Mesendoderm (in vitro differentiated cells): ENCODE results near the gene TRANK1. TPM values are rescaled to one million over a fixed set of nuclear protein-coding genes. Genes with fewer than 3 reads are reported as not detected.

Experiments
- DNase-seq: peaks from one replicate; pipeline ENCODE4 v3.0.0; 2013
- H2AK5ac ChIP-seq: 2 replicates; pipeline ENCODE4 v1.6.1; 2013; ENCODE audit warnings: low read length, inconsistent platforms
- H2BK120ac ChIP-seq: 2 replicates; pipeline ENCODE4 v1.6.1; 2013; ENCODE audit warnings: low read depth, mild to moderate bottlenecking, low read length, moderate library complexity, mixed read lengths
- H2BK15ac ChIP-seq: replicated peaks from 2 replicates; pipeline ENCODE4 v1.6.1; 2013; ENCODE audit warnings: low read depth, mild to moderate bottlenecking, moderate library complexity
- H2BK5ac ChIP-seq: 2 replicates; pipeline ENCODE4 v1.6.1; 2013; ENCODE audit warnings: low read length, inconsistent platforms
- H3K18ac ChIP-seq: 2 replicates; pipeline ENCODE4 v1.6.1; 2013; ENCODE audit warnings: mild to moderate bottlenecking, low read length, mixed read lengths
- H3K23ac ChIP-seq: one replicate; pipeline ENCODE4 v1.6.1; 2013; ENCODE audit warnings: low read length
- H3K27ac ChIP-seq: 2 replicates; pipeline ENCODE4 v1.5.1; 2013; ENCODE audit warnings: low read depth, mild to moderate bottlenecking, inconsistent platforms, low read length, moderate library complexity
- H3K27me3 ChIP-seq: 2 replicates; pipeline ENCODE4 v1.6.1; 2013; ENCODE audit warnings: low read length, control low read depth, mild to moderate bottlenecking, inconsistent platforms; ENCODE audit not compliant: insufficient read depth, poor library complexity
- H3K36me3 ChIP-seq: 2 replicates; pipeline ENCODE4 v1.6.1; 2013; ENCODE audit warnings: low read length, inconsistent platforms; ENCODE audit not compliant: control insufficient read depth, insufficient read depth
- H3K4ac ChIP-seq: one replicate; pipeline ENCODE4 v1.6.1; 2013; ENCODE audit warnings: low read depth, mild to moderate bottlenecking, low read length, moderate library complexity
- H3K4me1 ChIP-seq: 2 replicates; pipeline ENCODE4 v1.6.1; 2013; ENCODE audit warnings: low read depth, low read length, inconsistent platforms; ENCODE audit not compliant: control insufficient read depth
- H3K4me2 ChIP-seq: 2 replicates; pipeline ENCODE4 v1.6.1; 2013; ENCODE audit warnings: low read length
- H3K4me3 ChIP-seq: 2 replicates; pipeline ENCODE4 v1.5.1; 2013; ENCODE audit warnings: mild to moderate bottlenecking, low read length
- H3K56ac ChIP-seq: one replicate; pipeline ENCODE4 v1.6.1; 2013; ENCODE audit warnings: low read length
- H3K79me1 ChIP-seq: 2 replicates; pipeline ENCODE4 v1.6.1; 2013; ENCODE audit warnings: low read length, inconsistent platforms
- H3K79me2 ChIP-seq: 2 replicates; pipeline ENCODE4 v1.6.1; 2013; ENCODE audit warnings: mild to moderate bottlenecking, low read length; ENCODE audit not compliant: control insufficient read depth, insufficient read depth
- H3K9ac ChIP-seq: 2 replicates; pipeline ENCODE4 v1.6.1; 2013; ENCODE audit warnings: low read length, inconsistent platforms
- H4K5ac ChIP-seq: one replicate; pipeline ENCODE4 v1.6.1; 2013; ENCODE audit warnings: low read length
- H4K8ac ChIP-seq: one replicate; pipeline ENCODE4 v1.6.1; 2013; ENCODE audit warnings: low read depth, mild to moderate bottlenecking, control low read depth, low read length, moderate library complexity
- WGBS: extraction: QIAGEN DNeasy Blood & Tissue Kit; methylation state at CpG from one replicate; pipeline ENCODE4 v1.1.7; 2013; ENCODE audit warnings: low lambda C conversion rate, missing lambda C conversion rate; ENCODE audit not compliant: insufficient coverage; ENCODE audit errors: extremely low coverage; 5-methylcytosine and 5-hydroxymethylcytosine counted together
- polyA plus RNA-seq, 2 experiments: library from polyadenylated mRNA; stranded (reverse); fragments of 200-250 nt; gene quantifications; one replicate each; pipeline ENCODE4 v1.2.3, GENCODE V29; 2013

The TRANK1 gene
- polyA plus RNA-seq (2013, experiment 1 of 2): 1.0 TPM
- 1.1 TPM for polyA plus RNA-seq (2013, experiment 2 of 2)

DNA sequence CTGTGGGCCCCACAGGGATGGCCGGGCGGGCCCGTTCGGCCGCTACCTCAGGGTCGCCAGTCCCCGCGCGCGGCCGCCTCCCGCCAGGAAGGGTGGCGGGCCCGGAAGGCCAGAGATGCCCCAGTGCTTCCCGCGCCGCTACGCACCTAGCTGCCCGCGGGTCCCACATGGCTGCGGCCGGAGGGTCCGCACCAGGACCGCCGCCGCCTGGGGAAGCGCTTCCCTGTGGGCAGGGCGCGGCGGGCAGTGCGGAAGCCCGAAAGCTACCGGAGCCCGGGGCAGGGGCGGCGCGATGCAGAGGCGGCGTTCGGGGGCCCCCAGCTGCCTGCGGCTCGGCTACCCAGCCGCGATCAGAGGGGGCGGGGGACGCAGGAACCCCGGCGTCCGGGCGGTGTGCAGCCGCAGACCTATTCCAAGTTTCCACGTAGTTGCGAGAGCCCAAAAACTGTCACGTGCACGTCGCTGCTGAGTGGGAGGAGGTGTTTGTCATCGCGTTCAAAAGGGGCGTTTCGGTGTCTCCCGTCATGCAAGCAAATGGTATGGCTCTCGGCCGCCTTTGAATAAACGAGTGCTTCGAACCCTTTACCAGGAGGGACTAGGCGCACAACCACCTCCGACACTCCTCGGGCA, at the start of gene TRANK1:
TRANK1 (minus strand) TSS at position 414 of the 630 bp plus-strand sequence; CDS start at position 169, 245 bp downstream.
- DNase-seq: peak; percentile 75
- Histone ChIP-seq H2BK120ac (no peak within 1 kb of the TSS), H3K79me2 (no peaks in the 10 kb centered on the region), H3K4me3 (peak within 1 kb of the TSS; percentile 64), H4K8ac (no peak within 1 kb of the TSS), H3K27ac (no peak within 1 kb of the TSS), H3K27me3 (no peaks in the 10 kb centered on the region), H3K9ac (peak within 1 kb of the TSS; percentile 83), H3K56ac (peak within 1 kb of the TSS; percentile 91), H3K23ac (peak within 1 kb of the TSS; percentile 94), H3K4me1 (peaks cover 2% of the 10 kb centered on the region), H3K79me1 (no peaks in the 10 kb centered on the region), H3K4me2 (peak within 1 kb of the TSS; percentile 100), H3K36me3 (no peaks in the 10 kb centered on the region), H2BK5ac (no peak within 1 kb of the TSS), H2AK5ac (no peak within 1 kb of the TSS), H2BK15ac (no peak within 1 kb of the TSS), H3K18ac (peak within 1 kb of the TSS; percentile 31), H3K4ac (peak within 1 kb of the TSS; percentile 11), H4K5ac (no peak within 1 kb of the TSS)
- WGBS: no CpG with 5 or more reads among the region's 68 CpGs

DNA sequence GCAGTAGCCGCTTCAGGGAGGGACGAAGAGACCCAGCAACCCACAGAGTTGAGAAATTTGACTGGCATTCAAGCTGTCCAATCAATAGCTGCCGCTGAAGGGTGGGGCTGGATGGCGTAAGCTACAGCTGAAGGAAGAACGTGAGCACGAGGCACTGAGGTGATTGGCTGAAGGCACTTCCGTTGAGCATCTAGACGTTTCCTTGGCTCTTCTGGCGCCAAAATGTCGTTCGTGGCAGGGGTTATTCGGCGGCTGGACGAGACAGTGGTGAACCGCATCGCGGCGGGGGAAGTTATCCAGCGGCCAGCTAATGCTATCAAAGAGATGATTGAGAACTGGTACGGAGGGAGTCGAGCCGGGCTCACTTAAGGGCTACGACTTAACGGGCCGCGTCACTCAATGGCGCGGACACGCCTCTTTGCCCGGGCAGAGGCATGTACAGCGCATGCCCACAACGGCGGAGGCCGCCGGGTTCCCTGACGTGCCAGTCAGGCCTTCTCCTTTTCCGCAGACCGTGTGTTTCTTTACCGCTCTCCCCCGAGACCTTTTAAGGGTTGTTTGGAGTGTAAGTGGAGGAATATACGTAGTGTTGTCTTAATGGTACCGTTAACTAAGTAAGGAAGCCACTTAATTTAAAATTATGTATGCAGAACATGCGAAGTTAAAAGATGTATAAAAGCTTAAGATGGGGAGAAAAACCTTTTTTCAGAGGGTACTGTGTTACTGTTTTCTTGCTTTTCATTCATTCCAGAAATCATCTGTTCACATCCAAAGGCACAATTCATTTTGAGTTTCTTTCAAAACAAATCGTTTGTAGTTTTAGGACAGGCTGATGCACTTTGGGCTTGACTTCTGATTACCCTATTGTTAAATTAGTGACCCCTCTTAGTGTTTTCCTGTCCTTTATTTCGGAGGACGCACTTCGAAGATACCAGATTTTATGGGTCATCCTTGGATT, 48.8 kb upstream of the TRANK1 start, which contains the start of gene MLH1:
MLH1 (plus strand) TSS at position 193 of the 958 bp plus-strand sequence; CDS start at position 223, 30 bp downstream.
- Histone ChIP-seq H4K5ac (no peak within 1 kb of the TSS), H2BK15ac (no peak within 1 kb of the TSS), H2BK120ac (no peak within 1 kb of the TSS), H3K4me3 (peak within 1 kb of the TSS; percentile 94), H2BK5ac (peak within 1 kb of the TSS; percentile 95), H3K23ac (peak within 1 kb of the TSS; percentile 95), H3K27me3 (no peaks in the 10 kb centered on the region), H2AK5ac (peak within 1 kb of the TSS; percentile 68), H3K79me2 (peaks cover 37% of the 10 kb centered on the region), H4K8ac (no peak within 1 kb of the TSS), H3K18ac (peak within 1 kb of the TSS; percentile 12), H3K36me3 (no peaks in the 10 kb centered on the region), H3K27ac (peak within 1 kb of the TSS; percentile 89), H3K9ac (peak within 1 kb of the TSS; percentile 99), H3K79me1 (peaks cover 7% of the 10 kb centered on the region), H3K4ac (peak within 1 kb of the TSS; percentile 85), H3K56ac (peak within 1 kb of the TSS; percentile 99), H3K4me2 (peak within 1 kb of the TSS; percentile 82), H3K4me1 (peaks cover 6% of the 10 kb centered on the region)
- peak; percentile 100 for DNase-seq
- no CpG with 5 or more reads among the region's 47 CpGs for WGBS

DNA sequence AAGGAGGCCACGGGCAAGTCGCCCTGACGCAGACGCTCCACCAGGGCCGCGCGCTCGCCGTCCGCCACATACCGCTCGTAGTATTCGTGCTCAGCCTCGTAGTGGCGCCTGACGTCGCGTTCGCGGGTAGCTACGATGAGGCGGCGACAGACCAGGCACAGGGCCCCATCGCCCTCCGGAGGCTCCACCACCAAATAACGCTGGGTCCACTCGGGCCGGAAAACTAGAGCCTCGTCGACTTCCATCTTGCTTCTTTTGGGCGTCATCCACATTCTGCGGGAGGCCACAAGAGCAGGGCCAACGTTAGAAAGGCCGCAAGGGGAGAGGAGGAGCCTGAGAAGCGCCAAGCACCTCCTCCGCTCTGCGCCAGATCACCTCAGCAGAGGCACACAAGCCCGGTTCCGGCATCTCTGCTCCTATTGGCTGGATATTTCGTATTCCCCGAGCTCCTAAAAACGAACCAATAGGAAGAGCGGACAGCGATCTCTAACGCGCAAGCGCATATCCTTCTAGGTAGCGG, 48.0 kb upstream of the TRANK1 start, which contains the start of gene EPM2AIP1:
EPM2AIP1 (minus strand) TSS at position 326 of the 520 bp plus-strand sequence; CDS start at position 272, 54 bp downstream.
- no peaks in the 10 kb centered on the region for H3K36me3 ChIP-seq
- H2BK15ac ChIP-seq: no peak within 1 kb of the TSS
- peaks cover 35% of the 10 kb centered on the region for H3K79me2 ChIP-seq

DNA sequence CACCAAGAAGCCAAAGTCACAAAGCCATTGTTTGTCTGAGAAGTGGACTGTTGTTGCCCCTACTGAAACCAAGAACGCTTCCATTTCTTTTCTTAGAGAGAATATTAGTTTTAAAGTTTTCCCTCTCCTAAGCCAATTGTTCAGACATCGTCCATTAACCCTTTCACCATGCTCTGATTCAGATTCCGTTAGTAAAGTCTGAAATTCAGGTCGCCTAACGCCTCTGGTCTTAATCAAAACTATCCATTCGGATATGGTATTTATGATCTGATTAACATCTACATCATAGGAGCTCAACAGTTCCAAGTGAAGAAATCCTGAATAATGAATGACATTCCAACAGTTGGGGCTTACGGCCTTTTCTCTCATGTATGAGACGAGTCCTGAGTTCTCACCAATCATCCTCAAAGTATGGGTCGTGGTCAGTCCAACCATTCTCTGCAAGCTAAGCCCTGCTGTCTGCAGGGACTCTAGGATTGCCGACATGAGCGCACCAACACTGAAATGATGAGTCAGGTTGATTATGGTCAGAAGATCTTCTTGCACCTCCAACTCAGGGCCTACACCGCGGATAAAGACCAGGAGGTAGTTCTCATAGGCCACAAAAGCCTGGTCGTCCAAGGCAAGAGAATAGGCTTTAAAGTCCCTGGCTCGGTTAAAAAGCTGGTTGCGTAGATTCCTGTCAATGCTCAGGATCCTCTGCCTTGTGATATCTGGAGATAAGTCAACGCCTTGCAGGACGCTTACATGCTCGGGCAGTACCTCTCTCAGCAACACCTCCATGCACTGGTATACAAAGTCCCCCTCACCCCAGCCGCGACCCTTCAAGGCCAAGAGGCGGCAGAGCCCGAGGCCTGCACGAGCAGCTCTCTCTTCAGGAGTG, 47.3 kb upstream of the TRANK1 start:
- Histone ChIP-seq H2BK120ac (no peak overlapping the region), H3K18ac (peak overlapping the region; percentile 3), H2BK5ac (peak overlapping the region; percentile 95), H3K9ac (peak overlapping the region; percentile 99), H4K5ac (no peak overlapping the region), H3K4me1 (peaks cover 11% of the 10 kb centered on the region), H3K4me3 (peak overlapping the region; percentile 94), H3K79me2 (peaks cover 33% of the 10 kb centered on the region), H3K4ac (peak overlapping the region; percentile 85), H3K36me3 (no peaks in the 10 kb centered on the region), H3K79me1 (peaks cover 7% of the 10 kb centered on the region), H3K23ac (peak overlapping the region; percentile 95), H2BK15ac (no peak overlapping the region), H3K4me2 (peak overlapping the region; percentile 82), H3K27me3 (no peaks in the 10 kb centered on the region), H3K27ac (peak overlapping the region; percentile 89), H3K56ac (peak overlapping the region; percentile 99), H2AK5ac (peak overlapping the region; percentile 68), H4K8ac (no peak overlapping the region)
- WGBS: no CpG with 5 or more reads among the region's 24 CpGs
- no peak for DNase-seq

More for the DNA sequence above, 48.0 kb upstream of the TRANK1 start, which contains the start of gene EPM2AIP1:
- Histone ChIP-seq H3K4ac (peak within 1 kb of the TSS; percentile 85), H3K4me1 (peaks cover 10% of the 10 kb centered on the region), H3K9ac (peak within 1 kb of the TSS; percentile 99), H3K56ac (peak within 1 kb of the TSS; percentile 99), H3K18ac (peak within 1 kb of the TSS; percentile 12), H3K79me1 (peaks cover 7% of the 10 kb centered on the region), H2BK5ac (peak within 1 kb of the TSS; percentile 95), H3K23ac (peak within 1 kb of the TSS; percentile 95), H4K5ac (no peak within 1 kb of the TSS), H2AK5ac (peak within 1 kb of the TSS; percentile 68), H2BK120ac (no peak within 1 kb of the TSS), H3K4me3 (peak within 1 kb of the TSS; percentile 94), H3K27ac (peak within 1 kb of the TSS; percentile 89), H3K4me2 (peak within 1 kb of the TSS; percentile 82), H4K8ac (no peak within 1 kb of the TSS), H3K27me3 (no peaks in the 10 kb centered on the region)
- no CpG with 5 or more reads among the region's 48 CpGs for WGBS
- no peak for DNase-seq

DNA sequence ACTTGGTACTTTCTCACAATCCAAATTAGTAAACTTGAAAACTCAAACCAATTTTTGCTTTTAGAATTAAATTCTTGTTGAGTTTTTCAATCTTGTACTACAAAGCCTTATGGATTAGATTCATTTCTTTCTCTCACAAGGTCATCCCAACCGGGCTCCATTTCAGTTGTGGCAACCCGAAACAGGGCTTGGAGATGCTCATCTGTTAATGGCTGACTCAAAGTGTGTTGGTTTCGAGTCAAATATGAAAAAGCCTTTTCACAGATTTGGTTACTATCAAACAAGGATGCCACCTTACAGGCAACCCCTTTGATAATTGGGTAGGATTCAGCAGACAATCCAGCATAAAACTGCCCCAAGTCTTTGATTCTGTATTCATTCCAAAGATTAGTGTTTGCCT, 46.3 kb upstream of the TRANK1 start:
- no peak overlapping the region for H4K8ac ChIP-seq
- DNase-seq: no peak
- H3K4ac ChIP-seq: no peak overlapping the region
- H3K79me2 ChIP-seq: peaks cover 33% of the 10 kb centered on the region
- no peaks in the 10 kb centered on the region for H3K27me3 ChIP-seq
- peaks cover 7% of the 10 kb centered on the region for H3K79me1 ChIP-seq
- H2BK120ac ChIP-seq: no peak overlapping the region
- H2BK15ac ChIP-seq: no peak overlapping the region
- no peak overlapping the region for H2BK5ac ChIP-seq
- H2AK5ac ChIP-seq: no peak overlapping the region
- H3K4me2 ChIP-seq: peak overlapping the region; percentile 82
- H3K18ac ChIP-seq: no peak overlapping the region
- WGBS: no CpG with 5 or more reads among the region's 3 CpGs
- H3K9ac ChIP-seq: peak overlapping the region; percentile 99
- peak overlapping the region; percentile 12 for H3K4me3 ChIP-seq
- no peak overlapping the region for H3K23ac ChIP-seq
- peaks cover 11% of the 10 kb centered on the region for H3K4me1 ChIP-seq
- no peaks in the 10 kb centered on the region for H3K36me3 ChIP-seq
- H3K56ac ChIP-seq: peak overlapping the region; percentile 71
- no peak overlapping the region for H4K5ac ChIP-seq
- no peak overlapping the region for H3K27ac ChIP-seq
